Fibroblast of the aortic adventitia (primary cell): ENCODE measurements around the gene RENBP. TPM values are rescaled to one million over a fixed set of nuclear protein-coding genes. Genes with fewer than 3 reads are reported as not detected.

Source experiments
- DNase-seq: peaks from one replicate; pipeline ENCODE4 v3.0.0-alpha.2; 2010; ENCODE audit warnings: low read depth
- H3K4me3 ChIP-seq: 2 replicates; pipeline ENCODE4 v1.5.1; 2011; ENCODE audit warnings: low read depth, mild to moderate bottlenecking, control low read depth, low read length, moderate library complexity
- total RNA-seq: library from RNA; depleted of rRNA; stranded (reverse); fragments of >200 nt; gene quantifications from 2 replicates; pipeline ENCODE4 v1.2.3, GENCODE V29; 2012; ENCODE audit warnings: low replicate concordance
- TF ChIP-seq, protein P1 (sequence below): IDR thresholded peaks from 2 replicates; pipeline ENCODE4 v1.5.1; 2011; ENCODE audit warnings: mild to moderate bottlenecking, low read length, control low read depth, inconsistent platforms; ENCODE audit not compliant: insufficient read depth

RENBP gene
- total RNA-seq, 1 donor = 0.45 TPM

DNA sequence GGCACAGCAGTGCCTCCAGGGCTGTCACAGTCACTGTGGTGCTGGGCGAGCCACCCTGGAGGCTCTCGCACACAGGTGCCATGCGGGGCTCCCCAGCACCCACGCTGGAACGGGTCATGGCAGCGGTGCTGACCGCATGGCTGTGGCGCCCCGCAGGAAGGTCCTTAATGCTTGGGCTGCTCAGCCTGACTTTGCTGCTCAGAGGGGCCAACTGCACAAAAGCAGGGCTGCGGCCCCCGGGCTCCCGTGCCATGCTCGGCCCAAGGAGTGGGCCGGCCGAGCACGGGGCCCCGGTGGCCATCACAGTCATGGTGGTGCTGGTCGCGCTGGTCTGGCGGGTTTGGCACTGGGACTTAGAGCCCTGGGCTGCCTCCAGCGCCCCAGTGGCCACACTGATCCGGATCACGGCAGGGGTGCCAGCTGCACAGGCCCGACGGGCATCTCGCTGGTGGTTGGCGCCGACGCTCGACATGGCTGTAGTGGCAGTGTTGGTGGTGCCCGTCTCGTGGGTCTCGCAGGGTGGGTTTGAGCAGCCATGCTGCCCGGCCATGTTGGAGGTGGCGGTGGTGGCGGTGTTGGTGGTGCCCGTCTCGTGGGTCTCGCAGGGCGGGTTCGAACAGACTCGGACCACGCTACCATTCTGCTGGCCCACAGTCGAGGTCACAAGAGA lies 10.2 kb upstream of the RENBP start:
- no peak overlapping the region for H3K4me3 ChIP-seq
- TF ChIP-seq, protein P1, sequence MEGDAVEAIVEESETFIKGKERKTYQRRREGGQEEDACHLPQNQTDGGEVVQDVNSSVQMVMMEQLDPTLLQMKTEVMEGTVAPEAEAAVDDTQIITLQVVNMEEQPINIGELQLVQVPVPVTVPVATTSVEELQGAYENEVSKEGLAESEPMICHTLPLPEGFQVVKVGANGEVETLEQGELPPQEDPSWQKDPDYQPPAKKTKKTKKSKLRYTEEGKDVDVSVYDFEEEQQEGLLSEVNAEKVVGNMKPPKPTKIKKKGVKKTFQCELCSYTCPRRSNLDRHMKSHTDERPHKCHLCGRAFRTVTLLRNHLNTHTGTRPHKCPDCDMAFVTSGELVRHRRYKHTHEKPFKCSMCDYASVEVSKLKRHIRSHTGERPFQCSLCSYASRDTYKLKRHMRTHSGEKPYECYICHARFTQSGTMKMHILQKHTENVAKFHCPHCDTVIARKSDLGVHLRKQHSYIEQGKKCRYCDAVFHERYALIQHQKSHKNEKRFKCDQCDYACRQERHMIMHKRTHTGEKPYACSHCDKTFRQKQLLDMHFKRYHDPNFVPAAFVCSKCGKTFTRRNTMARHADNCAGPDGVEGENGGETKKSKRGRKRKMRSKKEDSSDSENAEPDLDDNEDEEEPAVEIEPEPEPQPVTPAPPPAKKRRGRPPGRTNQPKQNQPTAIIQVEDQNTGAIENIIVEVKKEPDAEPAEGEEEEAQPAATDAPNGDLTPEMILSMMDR = no peak
- no peak for DNase-seq

DNA sequence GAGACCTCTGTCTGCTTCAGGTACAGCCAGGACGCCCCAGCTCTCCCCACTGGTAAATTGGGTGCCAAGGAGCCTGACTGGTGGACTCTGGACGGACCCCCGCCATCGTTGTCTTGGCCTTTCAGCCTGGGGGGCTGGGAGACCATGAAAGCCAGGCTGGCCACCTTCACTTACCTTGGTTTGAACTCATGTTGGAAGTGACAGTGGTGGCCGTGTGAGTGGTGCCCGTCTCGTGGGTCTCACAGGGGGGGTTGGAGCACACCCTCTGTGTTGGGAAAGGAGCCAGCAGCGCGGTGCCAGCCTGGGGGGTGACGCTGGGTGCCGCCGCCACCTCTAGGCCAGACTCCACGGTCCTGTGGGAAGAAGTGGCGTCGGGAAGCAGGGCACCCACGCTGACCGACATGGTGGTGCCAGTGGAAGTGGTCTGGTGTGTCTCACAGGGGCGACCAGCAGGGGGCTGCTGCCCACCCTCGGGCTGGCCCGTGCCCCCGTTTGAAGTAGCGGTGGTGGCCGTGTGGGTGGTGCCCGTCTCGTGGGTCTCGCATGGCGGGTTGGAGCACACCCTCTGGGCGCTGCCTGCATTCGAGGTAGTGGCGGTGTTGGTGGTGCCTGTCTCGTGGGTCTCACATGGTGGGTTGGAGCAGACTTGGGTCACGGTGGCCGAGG lies 9.6 kb upstream of the RENBP start:
- no peak for DNase-seq
- no peak overlapping the region for H3K4me3 ChIP-seq
- TF ChIP-seq, protein P1 = no peak

DNA sequence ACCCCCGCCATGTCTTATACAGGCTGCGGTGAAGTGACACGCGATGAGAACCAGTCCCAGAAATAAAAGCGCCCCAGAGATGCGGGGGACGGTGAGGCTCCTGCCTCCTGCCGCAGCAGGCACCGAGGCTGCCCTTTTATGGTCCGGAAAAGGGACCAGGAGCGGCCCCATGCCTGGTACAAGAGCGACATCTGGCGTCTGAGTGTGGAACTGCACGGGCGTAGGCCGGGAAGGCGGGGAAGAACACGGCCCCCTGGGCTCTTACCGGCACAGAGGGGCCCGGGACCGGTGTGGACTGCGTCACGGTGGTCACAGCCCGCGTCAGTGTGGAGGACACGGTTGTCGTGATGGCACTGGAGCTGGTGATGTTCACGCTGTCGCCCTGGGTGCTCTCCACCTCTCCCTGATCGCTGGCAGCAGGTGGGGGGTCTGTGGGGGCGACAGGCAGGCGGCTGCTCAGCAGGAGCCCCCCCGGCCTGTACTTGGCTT lies 8.9 kb upstream of the RENBP start:
- DNase-seq = peak; percentile 58
- H3K4me3 ChIP-seq = no peak overlapping the region
- TF ChIP-seq, protein P1 = peak; percentile 96

DNA sequence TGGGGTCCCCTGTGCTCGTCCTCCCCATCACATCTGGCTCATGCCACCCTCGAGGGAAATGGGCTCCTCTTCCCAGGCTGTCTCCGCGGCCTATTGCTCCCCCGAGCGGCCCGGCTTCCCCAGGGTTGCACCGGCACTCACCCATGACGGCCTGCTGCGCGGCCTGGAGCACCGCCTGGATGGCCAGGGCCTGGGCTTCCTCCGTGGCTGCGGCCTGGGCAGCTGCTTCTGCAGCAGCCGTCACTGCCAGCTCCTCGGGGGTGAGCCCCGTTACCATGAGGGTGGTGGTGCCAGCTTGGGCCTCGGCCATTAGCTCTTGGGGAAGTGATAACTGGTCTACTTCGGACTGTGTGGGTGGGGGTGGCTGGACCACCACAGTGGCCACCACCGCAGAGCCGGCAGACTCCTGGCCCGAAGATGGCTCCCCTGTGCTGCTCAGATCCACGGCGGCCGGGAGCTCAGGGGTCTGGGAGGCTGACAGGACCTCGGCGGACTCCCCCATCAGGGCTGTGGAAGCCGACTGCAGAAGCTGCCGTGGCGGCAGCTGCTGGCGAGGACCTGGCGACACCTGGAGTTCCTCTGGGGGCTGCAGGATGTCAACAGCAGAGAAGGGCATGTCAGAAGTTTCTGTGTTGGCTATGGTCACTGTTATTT lies 8.1 kb upstream of the RENBP start:
- no peak for DNase-seq
- no peak overlapping the region for H3K4me3 ChIP-seq
- TF ChIP-seq, protein P1 = no peak

DNA sequence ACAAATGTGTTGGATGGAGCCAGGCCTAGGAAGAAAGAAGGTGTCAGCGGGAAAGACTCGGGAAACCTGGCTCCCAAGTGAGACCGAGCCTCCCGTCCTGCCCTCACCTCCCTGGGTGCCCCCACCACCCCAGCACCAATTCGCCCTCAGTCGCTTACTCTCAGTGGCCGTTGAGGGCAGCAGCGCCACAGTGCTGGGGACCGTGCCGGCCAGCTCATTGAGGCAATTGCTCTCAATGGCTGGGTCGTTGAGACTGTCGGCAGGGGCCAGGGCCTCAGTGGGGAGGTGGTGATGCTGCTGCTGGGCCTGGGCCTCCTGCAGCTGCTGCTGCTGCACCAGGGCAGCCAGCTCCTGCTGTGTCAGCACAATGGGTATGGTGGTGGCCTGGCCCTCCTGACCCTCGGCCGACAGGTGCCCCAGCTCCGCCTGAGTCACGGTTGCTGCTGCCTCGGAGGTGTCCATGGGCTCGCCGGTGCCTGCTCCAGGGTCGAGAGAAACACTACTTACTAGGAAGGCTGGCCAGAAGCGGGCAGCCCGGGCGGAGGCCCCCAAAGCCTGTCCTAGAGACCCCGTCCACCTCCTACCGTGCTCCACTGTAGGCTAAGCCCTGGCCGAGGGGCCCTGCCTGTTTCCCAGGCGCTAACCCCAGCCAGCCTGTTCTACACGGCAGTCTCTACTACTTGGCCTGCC lies 7.4 kb upstream of the RENBP start:
- no peak for DNase-seq
- H3K4me3 ChIP-seq = no peak overlapping the region
- TF ChIP-seq, protein P1 = no peak

DNA sequence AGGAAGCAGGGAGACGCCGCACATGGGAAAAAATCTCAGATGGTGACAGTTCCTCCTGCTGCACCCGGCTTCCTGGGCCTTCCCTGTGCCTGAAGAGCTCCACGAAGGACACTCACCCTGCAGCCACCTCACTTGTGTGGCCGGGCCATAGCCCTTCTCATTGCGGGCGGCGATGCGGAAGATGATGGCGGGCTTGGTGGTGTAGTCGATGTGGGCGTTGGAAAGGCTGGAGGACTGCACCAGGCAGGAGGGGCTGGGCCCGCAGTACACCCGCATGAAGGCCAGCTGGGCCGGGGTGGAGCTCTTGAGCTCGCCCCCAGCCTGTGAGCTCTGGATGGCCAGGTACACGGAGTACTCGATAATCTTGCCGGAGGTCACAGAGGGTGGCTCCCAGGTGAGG lies 5.7 kb upstream of the RENBP start:
- H3K4me3 ChIP-seq = no peak overlapping the region
- no peak for DNase-seq
- TF ChIP-seq, protein P1 = no peak
